SU-DHL-6 (cell line): ENCODE data around the gene CCDC102A.

ENCODE experiments used
- H2AFZ ChIP-seq: fragments of 200-600 bp; sonication (generic); 2 replicates; pipeline ENCODE4 v1.6.1; 2014; ENCODE audit warnings: low read depth, mild to moderate bottlenecking, moderate library complexity, mixed read lengths, antibody characterized with exemption, low read length; ENCODE audit not compliant: severe bottlenecking
- H3F3A ChIP-seq: fragments of 200-600 bp; shearing (Covaris generic); 2 replicates; pipeline ENCODE4 v1.6.0; 2016; ENCODE audit warnings: antibody characterized with exemption, mild to moderate bottlenecking; ENCODE audit not compliant: insufficient read depth
- H3K27ac ChIP-seq: fragments of 200-600 bp; sonication (generic); 2 replicates; pipeline ENCODE4 v1.5.1; 2016; ENCODE audit warnings: low read depth, mild to moderate bottlenecking, low read length, moderate library complexity, mixed read lengths
- H3K27me3 ChIP-seq: fragments of 200-600 bp; sonication (generic), shearing (Covaris generic); 2 replicates; pipeline ENCODE4 v1.6.0; 2014; ENCODE audit warnings: mild to moderate bottlenecking, low read length
- H3K36me3 ChIP-seq: fragments of 200-600 bp; sonication (generic); 2 replicates; pipeline ENCODE4 v1.6.1; 2014; ENCODE audit warnings: mild to moderate bottlenecking, low read length, mixed read lengths
- H3K4me2 ChIP-seq: fragments of 300-600, 200-600 bp; shearing (Covaris generic), sonication (generic); 2 replicates; pipeline ENCODE4 v1.6.0; 2014; ENCODE audit warnings: low read length, low read depth, mild to moderate bottlenecking; ENCODE audit not compliant: poor library complexity, severe bottlenecking
- H3K4me3 ChIP-seq: fragments of 200-600 bp; sonication (generic); 2 replicates; pipeline ENCODE4 v1.5.1; 2014; ENCODE audit warnings: antibody characterized with exemption, low read length, mild to moderate bottlenecking, mixed read lengths; ENCODE audit not compliant: insufficient read depth, poor library complexity, severe bottlenecking
- H3K79me2 ChIP-seq: fragments of 200-600 bp; sonication (generic); 2 replicates; pipeline ENCODE4 v1.6.1; 2014; ENCODE audit warnings: mild to moderate bottlenecking, low read length, moderate library complexity; ENCODE audit not compliant: insufficient read depth
- H3K9ac ChIP-seq: fragments of 200-600 bp; sonication (generic); 2 replicates; pipeline ENCODE4 v1.7.0; 2014; ENCODE audit warnings: mild to moderate bottlenecking, low read length
- H3K9me2 ChIP-seq: fragments of 200-600 bp; sonication (generic); replicated peaks from 2 replicates; pipeline ENCODE4 v1.6.1; 2014; ENCODE audit warnings: low read length; ENCODE audit not compliant: insufficient read depth
- H3K9me3 ChIP-seq: fragments of 200-600 bp; sonication (generic); 2 replicates; pipeline ENCODE4 v1.6.1; 2014; ENCODE audit warnings: low read length, mixed read lengths; ENCODE audit not compliant: insufficient read depth
- H4K20me1 ChIP-seq: fragments of 200-600 bp; sonication (generic); 2 replicates; pipeline ENCODE4 v1.6.1; 2014; ENCODE audit warnings: low read depth, mild to moderate bottlenecking, antibody characterized with exemption, low read length, moderate library complexity, mixed read lengths
- EZH2phosphoT487 ChIP-seq: fragments of 200-600 bp; sonication (generic), shearing (Covaris generic); conservative IDR thresholded peaks from 2 replicates; pipeline ENCODE4 v1.6.1; 2018; ENCODE audit warnings: mild to moderate bottlenecking, antibody characterized with exemption, low read length, moderate library complexity, mixed read lengths
- TF ChIP-seq, protein P1 (sequence below): fragments of 200-600 bp; sonication (generic); IDR thresholded peaks from one replicate; pipeline ENCODE4 v1.5.1; 2017; ENCODE audit warnings: antibody characterized with exemption, mild to moderate bottlenecking, low read length, moderate library complexity; ENCODE audit not compliant: insufficient read depth, poor library complexity, severe bottlenecking

CCDC102A gene

DNA sequence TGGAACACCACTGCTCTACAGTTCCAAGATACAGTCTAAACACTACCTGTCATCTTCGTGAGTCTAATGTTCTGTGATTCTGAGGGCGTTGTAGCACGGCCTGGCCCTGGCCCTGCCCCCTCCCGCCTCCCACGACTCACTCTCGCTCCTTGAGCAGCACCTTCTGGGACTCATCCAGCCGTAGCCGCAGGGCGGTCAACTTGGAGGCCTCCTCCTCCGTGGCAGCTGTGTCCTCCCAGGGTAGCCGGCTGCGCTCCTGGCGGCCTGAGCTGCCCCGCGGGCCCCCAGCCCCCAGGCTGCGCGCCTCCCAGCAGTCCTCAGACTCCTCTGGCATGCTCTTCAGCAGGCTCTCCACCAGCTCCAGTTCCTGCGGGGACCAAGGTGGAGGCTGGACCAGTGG lies 10.6 kb downstream of the CCDC102A start:
- no peak overlapping the region for H3K4me3 ChIP-seq
- no peak overlapping the region for H2AFZ ChIP-seq
- H3K36me3 ChIP-seq: no peaks in the 10 kb centered on the region
- H3K4me2 ChIP-seq: no peak overlapping the region
- TF ChIP-seq, protein P1, sequence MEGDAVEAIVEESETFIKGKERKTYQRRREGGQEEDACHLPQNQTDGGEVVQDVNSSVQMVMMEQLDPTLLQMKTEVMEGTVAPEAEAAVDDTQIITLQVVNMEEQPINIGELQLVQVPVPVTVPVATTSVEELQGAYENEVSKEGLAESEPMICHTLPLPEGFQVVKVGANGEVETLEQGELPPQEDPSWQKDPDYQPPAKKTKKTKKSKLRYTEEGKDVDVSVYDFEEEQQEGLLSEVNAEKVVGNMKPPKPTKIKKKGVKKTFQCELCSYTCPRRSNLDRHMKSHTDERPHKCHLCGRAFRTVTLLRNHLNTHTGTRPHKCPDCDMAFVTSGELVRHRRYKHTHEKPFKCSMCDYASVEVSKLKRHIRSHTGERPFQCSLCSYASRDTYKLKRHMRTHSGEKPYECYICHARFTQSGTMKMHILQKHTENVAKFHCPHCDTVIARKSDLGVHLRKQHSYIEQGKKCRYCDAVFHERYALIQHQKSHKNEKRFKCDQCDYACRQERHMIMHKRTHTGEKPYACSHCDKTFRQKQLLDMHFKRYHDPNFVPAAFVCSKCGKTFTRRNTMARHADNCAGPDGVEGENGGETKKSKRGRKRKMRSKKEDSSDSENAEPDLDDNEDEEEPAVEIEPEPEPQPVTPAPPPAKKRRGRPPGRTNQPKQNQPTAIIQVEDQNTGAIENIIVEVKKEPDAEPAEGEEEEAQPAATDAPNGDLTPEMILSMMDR: no peak
- no peaks in the 10 kb centered on the region for H3K9me3 ChIP-seq
- no peaks in the 10 kb centered on the region for H3K9me2 ChIP-seq
- H4K20me1 ChIP-seq: no peaks in the 10 kb centered on the region
- H3K79me2 ChIP-seq: no peaks in the 10 kb centered on the region
- no peak overlapping the region for H3K27ac ChIP-seq
- H3F3A ChIP-seq: no peaks in the 10 kb centered on the region
- no peak overlapping the region for H3K9ac ChIP-seq
- H3K27me3 ChIP-seq: no peaks in the 10 kb centered on the region

DNA sequence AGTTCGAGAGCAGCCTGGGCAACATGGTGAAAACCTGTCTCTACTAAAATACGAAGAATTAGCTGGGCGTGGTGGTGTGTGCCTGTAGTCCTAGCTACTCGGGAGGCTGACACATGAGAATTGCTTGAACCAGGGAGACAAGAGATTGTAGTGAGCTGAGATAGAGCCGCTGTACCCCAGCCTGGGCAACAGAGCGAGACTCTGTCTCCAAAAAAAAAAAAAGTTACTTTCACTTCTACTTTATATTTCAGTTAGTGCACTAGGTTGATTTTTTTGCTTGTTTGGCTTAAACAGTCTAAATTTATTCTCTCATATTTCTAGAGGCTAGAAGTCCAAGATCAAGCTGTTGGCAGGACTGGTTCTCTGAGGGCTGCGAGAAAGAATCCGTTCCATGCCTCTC lies 13.4 kb downstream of the CCDC102A start:
- Histone ChIP-seq H3K27me3 (no peaks in the 10 kb centered on the region), H3K79me2 (no peaks in the 10 kb centered on the region), H3K27ac (no peak overlapping the region), H3K9ac (no peak overlapping the region), H3K4me3 (no peak overlapping the region), H3F3A (no peaks in the 10 kb centered on the region), H3K4me2 (peak overlapping the region; percentile 29), H3K9me3 (no peaks in the 10 kb centered on the region), H3K36me3 (no peaks in the 10 kb centered on the region), H2AFZ (no peak overlapping the region), H3K9me2 (no peaks in the 10 kb centered on the region), H4K20me1 (no peaks in the 10 kb centered on the region)
- TF ChIP-seq, protein P1: no peak
- no peak for TF ChIP-seq EZH2phosphoT487

DNA sequence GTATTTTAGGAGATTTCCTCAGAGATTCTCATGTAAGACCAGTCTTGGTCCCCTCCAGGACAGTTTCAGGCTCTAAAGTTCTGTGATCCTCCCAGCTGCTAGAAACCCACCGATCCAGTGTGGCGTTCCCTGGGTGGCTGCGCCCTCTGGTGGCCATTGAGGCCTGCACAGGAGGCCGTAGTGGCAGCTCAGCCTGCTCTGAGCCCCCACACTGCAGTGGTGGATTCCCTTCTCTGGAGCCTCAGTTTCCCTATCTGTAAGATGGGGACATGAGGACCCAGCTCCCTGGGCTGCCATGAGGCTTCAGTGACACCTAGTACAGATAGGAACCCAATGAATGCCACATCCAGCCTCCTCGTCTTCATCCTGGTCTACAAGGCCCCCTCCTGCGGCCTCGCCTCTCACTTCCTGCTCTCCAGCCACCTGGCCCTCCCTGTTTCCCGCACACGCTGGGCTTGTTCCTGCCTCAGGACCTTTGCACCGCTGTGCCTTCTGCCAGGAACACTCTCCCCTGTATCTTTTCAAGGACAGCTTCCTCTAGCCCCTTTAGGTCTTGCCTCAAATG lies 16.5 kb downstream of the CCDC102A start:
- H3K9me3 ChIP-seq: no peaks in the 10 kb centered on the region
- TF ChIP-seq, protein P1: peak; percentile 88
- no peak for TF ChIP-seq EZH2phosphoT487
- H2AFZ ChIP-seq: no peak overlapping the region
- no peak overlapping the region for H3K4me3 ChIP-seq
- H3K9me2 ChIP-seq: no peaks in the 10 kb centered on the region
- H3K27me3 ChIP-seq: no peaks in the 10 kb centered on the region
- H3K27ac ChIP-seq: no peak overlapping the region
- H3K4me2 ChIP-seq: no peak overlapping the region
- no peaks in the 10 kb centered on the region for H3K36me3 ChIP-seq
- H3K79me2 ChIP-seq: no peaks in the 10 kb centered on the region
- no peaks in the 10 kb centered on the region for H4K20me1 ChIP-seq
- no peak overlapping the region for H3K9ac ChIP-seq
- H3F3A ChIP-seq: no peaks in the 10 kb centered on the region

DNA sequence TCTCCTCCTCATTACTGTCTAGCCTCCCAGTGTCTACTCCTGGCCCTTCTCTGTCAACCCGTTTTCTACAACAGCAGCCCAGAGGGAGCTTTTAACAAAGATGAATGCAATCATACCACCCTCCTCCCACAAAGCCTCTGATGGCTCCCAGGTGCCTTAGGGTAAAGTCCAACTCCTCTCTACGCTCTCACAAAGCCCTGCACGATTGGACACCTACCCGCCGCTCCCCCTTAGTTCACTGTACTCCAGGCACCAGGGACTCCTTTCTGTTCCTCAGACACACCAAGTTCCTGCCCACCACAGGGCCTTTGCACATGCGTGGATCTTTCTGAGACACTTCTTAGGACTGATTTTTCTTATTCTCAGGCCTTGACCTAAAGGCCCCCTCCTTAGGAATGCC lies 17.4 kb downstream of the CCDC102A start:
- no peaks in the 10 kb centered on the region for H4K20me1 ChIP-seq
- H3K9me2 ChIP-seq: no peaks in the 10 kb centered on the region
- TF ChIP-seq, protein P1: no peak
- TF ChIP-seq EZH2phosphoT487: no peak
- no peak overlapping the region for H3K4me2 ChIP-seq
- H2AFZ ChIP-seq: no peak overlapping the region
- no peak overlapping the region for H3K27ac ChIP-seq
- H3K36me3 ChIP-seq: no peaks in the 10 kb centered on the region
- no peaks in the 10 kb centered on the region for H3K9me3 ChIP-seq
- H3K27me3 ChIP-seq: no peaks in the 10 kb centered on the region
- no peaks in the 10 kb centered on the region for H3K79me2 ChIP-seq
- H3F3A ChIP-seq: no peaks in the 10 kb centered on the region
- no peak overlapping the region for H3K9ac ChIP-seq
- H3K4me3 ChIP-seq: no peak overlapping the region
